Loucy (cell line): ENCODE measurements around the gene FFAR3.

ENCODE experiments used
- CTCF ChIP-seq: fragments of 200-600 bp; sonication (generic); conservative IDR thresholded peaks from 2 replicates; pipeline ENCODE4 v1.5.1; 2014; ENCODE audit warnings: mild to moderate bottlenecking, antibody characterized with exemption, low read length
- EZH2phosphoT487 ChIP-seq: fragments of 200-600 bp; IDR thresholded peaks from 2 replicates; pipeline ENCODE4 v1.6.1; 2018; ENCODE audit warnings: antibody characterized with exemption, mild to moderate bottlenecking, moderate library complexity, borderline replicate concordance

DNA sequence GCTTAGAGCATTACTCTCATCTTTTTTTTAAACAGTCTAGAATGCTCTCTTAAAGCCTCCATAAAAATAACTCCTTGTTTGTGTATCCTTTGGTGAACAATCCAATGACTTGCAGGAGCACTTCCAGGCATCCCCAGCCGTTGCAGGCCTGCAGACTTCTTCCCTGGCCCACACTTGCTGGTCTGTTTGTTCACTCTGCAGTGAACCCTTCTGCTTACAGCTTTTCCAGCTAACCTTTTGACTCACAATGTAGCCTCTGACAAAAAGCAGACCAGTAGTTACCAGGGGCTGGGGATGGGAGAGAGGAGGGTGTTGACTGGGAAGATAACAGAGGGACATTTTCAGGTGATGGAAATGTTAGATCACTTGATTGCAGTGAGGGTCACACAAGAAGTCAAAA is 21.7 kb downstream of the FFAR3 start:
- TF ChIP-seq CTCF (no peak), EZH2phosphoT487 (no peak)
